GM21717 (cell line): ENCODE measurements around the gene FREM1.

Experiments
- ATAC-seq: cut with Tn5 transposase; IDR thresholded peaks from one replicate; pipeline ENCODE4 v1.9.1; 2021; ENCODE audit warnings: mild to moderate bottlenecking, moderate library complexity; ENCODE audit not compliant: unreplicated experiment

Gene FREM1

GRCh38 chr9:14775917-14776316 is 134.3 kb downstream of the FREM1 start:
- no peak for ATAC-seq

DNA sequence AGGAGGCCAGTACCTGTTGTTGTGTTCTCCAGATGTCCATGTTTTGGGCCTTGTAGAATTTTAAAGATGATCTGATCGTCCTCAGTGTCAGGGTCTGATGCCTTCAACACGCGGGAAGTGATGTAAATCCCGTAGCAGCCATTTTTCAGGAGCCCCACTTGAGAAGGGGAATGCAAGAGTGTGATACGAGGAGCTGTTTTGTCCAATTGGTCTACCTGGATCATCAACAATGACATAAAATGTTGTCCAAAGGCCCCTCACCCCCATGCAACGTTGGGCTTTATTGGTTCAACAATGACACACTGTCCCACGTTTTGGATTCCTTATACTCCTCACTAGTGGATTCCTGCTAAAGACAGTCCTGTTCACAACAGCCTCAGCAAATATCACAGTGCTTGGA is 139.6 kb downstream of the FREM1 start:
- ATAC-seq = no peak

DNA sequence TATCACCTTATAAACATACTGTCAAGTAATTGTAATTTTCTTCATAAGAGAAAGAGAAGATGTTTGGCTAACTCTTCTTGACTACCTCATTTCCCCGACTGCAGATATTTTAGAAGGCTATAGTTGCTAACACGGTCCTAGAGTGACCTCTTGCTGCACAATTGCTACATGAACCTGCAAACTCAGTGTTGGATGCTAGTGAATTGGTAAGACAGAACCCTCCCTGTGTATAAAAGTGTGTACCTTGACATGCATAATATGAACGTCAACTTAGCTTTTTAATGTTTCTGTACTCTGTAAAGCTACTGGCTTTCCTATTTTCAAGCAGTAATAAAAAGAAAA is 141.0 kb downstream of the FREM1 start:
- ATAC-seq = no peak

- ATAC-seq = peak; percentile 46
Observed at GRCh38 chr9:14768405-14769229, 141.6 kb downstream of the FREM1 start.

GRCh38 chr9:14766299-14766698 is 143.9 kb downstream of the FREM1 start:
- no peak for ATAC-seq

DNA sequence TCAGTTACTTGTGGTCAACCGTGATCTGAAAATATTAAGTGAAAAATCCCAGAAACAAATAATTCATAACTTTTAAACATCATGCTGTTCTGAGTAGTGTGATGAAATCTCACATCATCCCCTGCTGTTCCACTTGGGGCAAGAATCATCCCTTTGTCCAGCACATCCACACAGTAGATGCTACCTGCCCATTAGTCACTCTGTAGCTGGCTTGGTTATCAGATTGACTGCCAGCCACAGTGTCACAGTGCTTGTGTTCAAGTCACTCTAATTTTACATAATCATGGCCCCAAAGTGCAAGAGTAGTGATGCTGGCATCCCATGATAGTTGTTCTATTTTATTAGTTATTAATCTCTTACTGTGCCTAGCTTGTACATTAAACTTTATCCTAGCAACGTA is 148.6 kb downstream of the FREM1 start:
- ATAC-seq = no peak

DNA sequence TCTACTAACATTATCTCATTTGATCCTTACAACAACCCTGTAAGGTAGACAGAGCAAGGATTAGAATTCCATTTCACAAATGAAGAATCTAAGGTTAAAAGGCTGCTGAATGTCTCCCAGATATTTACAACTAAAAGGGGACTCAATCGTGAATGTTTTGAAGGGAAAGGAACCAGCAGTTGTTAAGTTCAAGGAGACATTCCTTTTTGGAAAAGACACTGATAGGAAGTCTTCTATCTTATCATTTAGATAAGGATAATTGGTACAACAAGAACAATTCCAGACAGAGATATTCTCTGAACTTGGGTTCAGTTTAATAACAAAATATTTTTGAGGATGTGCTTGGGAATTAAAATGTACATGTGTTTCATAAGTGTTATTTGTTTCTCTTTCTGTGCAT is 150.2 kb downstream of the FREM1 start:
- ATAC-seq = no peak

- no peak for ATAC-seq
Observed at GRCh38 chr9:14756291-14756690, 153.9 kb downstream of the FREM1 start.

- no peak for ATAC-seq
Observed at GRCh38 chr9:14752871-14753270, 157.4 kb downstream of the FREM1 start.

DNA sequence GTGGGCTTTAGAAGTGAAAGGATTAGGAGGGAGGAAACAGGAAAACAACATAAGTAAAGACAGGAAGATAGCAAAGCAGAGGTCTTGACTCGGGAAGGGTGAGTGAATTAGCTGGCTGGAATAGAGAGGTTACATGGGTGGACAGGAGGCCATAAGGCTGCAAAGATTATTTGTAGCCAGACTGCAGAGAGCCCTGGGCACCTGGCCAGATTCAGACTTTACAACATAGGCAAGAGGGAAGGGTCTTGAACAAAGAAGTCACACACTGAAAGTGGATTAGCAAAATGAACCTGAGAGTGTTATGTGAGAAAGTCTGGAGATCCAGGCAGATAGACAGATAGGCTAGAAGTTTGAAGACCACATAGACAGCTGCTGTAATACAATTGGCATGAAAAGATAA is 158.0 kb downstream of the FREM1 start:
- no peak for ATAC-seq

- ATAC-seq = no peak
Observed at GRCh38 chr9:14750821-14751220, 159.4 kb downstream of the FREM1 start.

- ATAC-seq = no peak
Observed at GRCh38 chr9:14749741-14750211, 160.5 kb downstream of the FREM1 start.

GRCh38 chr9:14748373-14748772 is 161.9 kb downstream of the FREM1 start:
- no peak for ATAC-seq

GRCh38 chr9:14747111-14747510 is 163.1 kb downstream of the FREM1 start:
- ATAC-seq = no peak

DNA sequence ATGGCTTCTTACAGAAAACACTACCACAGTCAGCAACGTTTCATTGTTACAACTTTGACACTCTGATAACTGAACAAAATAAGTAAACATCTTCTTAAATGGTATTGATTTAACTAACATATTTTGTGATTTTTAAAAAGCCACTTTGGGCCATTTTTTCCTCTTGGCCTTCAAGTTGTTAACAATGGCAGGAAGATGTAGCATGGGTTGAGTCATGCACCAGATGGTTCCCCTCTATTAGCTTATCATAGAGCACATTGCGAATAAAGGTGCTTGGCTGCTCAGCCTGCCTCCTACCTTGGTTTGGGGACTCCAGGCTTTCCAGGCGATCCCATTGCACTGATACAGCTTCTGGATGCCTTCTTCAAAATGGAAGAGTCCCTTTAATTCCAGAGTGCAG is 163.6 kb downstream of the FREM1 start:
- no peak for ATAC-seq

DNA sequence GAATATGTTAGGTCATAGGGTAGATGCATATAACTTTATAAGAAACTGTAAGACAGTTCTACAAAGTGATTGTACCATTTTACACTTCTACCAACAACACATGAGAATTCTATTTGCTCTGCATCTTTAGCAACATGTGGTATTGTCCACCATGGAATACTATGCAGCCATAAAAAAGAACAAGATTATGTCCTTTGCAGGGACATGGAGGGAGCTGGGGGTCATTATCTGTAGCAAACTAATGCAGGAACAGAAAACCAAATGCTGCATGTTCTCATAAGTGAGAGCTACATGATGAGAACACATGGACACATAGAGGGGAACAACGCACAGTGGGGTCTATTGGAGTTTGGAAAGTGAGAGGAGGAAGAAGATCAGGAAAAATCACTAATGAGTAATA is 165.5 kb downstream of the FREM1 start:
- no peak for ATAC-seq

- ATAC-seq = peak; percentile 94
Observed at GRCh38 chr9:14741369-14741768, 168.9 kb downstream of the FREM1 start.

- no peak for ATAC-seq
Observed at GRCh38 chr9:14733133-14733532, 177.1 kb downstream of the FREM1 start.

DNA sequence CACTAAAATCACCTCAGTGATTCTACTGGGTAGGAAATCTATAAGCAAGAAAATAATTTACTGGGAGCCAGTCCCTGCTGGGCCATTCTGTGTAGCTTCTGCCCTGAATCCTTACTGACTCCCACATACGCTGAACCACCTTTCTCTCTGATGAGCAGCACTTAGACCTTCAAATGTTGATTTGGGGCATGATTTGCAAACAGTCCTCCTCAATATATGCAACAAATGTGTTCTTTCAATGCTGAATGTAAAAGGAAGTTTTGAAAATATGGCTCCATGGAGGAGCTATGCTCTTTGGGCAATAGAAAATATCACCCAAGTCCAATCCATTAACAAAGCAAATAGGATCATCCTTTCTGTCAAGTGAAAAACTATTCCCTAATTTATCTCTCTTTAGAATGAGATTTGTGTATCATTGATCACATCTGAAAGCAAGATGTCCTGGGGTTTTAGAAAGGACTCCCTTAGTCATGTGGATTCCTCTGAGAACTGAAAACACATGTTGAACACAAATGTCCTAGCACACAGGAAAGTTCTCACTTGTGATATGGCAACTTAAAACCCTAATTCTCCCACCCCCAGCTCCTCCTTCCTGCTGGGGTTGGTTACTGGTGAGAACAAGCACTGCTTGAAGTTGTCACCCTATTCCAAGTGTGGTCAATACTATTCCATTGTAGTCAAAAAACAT is 178.8 kb downstream of the FREM1 start:
- no peak for ATAC-seq

- ATAC-seq = no peak
Observed at GRCh38 chr9:14730461-14730898, 179.7 kb downstream of the FREM1 start.

DNA sequence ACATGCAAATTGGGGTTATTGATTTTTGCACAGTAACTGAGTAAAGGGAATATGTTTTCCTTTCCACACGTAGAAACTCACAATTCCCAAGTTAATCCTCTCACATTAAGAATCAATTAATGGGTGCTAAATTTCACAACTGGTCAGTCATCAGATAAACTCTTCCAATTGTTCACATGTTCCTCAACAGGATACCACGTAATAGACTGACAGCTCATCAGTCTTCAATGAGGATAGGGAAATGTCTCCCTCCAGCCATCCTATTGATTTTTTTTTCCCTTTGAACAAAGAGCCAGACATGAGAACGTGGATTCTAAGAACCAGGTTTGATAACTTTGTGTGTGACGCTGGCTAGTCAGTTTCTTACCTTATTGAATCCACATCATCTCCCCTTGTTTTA is 186.9 kb downstream of the FREM1 start:
- no peak for ATAC-seq

DNA sequence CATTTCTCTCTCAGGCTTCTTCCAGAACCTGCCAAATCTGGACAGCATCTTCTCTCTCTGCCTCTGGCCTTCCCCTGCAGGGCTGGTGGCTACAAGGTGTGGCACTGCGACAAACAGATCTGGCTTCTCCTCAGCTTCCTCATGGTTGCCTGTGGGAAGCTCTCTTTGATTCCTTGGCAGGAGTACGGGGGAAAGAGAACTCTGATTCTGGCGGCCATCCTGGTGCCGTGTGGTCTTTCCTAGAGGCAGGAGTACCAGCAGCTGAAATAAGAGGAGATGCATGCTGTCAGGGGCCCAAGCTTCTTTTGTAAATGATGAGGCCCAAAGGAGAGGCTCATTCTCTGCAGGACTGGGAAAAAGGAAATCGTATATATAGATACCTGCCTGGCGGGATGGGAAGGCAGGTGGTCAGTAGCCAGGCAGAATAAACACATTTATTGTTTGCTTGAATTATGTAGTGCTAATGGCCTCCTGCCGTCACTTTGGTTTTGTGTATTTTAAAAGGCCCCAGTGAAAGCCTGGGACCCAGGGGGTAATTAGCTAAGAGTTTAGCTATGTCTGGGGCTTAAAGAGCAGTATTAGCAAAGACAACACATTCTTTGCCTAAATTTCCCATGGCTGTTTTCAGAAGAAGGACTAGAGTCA is 187.7 kb downstream of the FREM1 start, which contains the start of gene CER1:
TSS of gene CER1 (minus strand) at position 343 of the 645 bp plus-strand sequence. CDS start at position 282, 61 bp downstream.
- ATAC-seq = no peak
